Uterus (tissue), 2 donors: ENCODE measurements around the gene CES5A.

Experiments
- CTCF ChIP-seq, 4 experiments: fragments of 200-600 bp in 2 of 4; fragments of 450-650 bp in 2 of 4; sonication (generic) in 2 of 4; IDR thresholded peaks; one replicate each; pipeline ENCODE4 v1.5.1; 2016 to 2019; ENCODE audit warnings: antibody characterized with exemption in 4 of 4, mild to moderate bottlenecking in 2 of 4, moderate library complexity in 1 of 4
- POLR2A ChIP-seq, 2 donors: fragments of 450-650 bp; IDR thresholded peaks; one replicate each; pipeline ENCODE4 v1.6.1; 2016; ENCODE audit warnings: antibody characterized with exemption in 2 of 2, mild to moderate bottlenecking in 1 of 2, moderate library complexity in 1 of 2

GRCh38 chr16:55911616-55912015 is 36.4 kb upstream of the CES5A start:
- TF ChIP-seq CTCF (IDR thresholded peaks at IDR 0.05): no peak
- TF ChIP-seq POLR2A (IDR thresholded peaks at IDR 0.05): no peak
